ENCODE results near the gene HYDIN. TPM values are rescaled to one million over a fixed set of nuclear protein-coding genes. Genes with fewer than 3 reads are reported as not detected.
A peak's percentile ranks its signal among the peaks of the same experiment; 100 is the strongest.

HYDIN gene
- polyA plus RNA-seq, 2 of the 4 experiments (the other 2 are of a cell fraction): 0.23 to 0.41 TPM

- Histone ChIP-seq H3K4me2 (no peak overlapping the region), H3K9me3 (no peaks in the 10 kb centered on the region), H3K27ac (0 out of 6 replicates have a peak overlapping the region, but pooled peaks of 1 of the 2 experiments have one; percentile 17), H3K4me1 (peaks cover 28% of the 10 kb centered on the region), H3K4me3 (no peak overlapping the region)
- ChIA-PET CTCF (interaction anchor here (1.5 to 7.8 kb wide), 3 partner anchors 12 to 79 kb away, joined by 5 to 112 read pairs (median 12); no protein-coding TSS in a partner anchor), POLR2A (no interaction called here)
- WGBS (ENCODE audit: missing lambda C conversion rate): 90% methylated on average over 10 of the region's 10 CpGs
- DNase-seq (ENCODE audit: low read depth in 1 of 2, low spot score in 1 of 2): no peak
- FAIRE-seq: no peak
- ATAC-seq: no peak
- TF ChIP-seq NPAS2 (CRISPR knock-in tag; IDR thresholded peaks at IDR 0.05; ENCODE audit: borderline replicate concordance) (no peak), HOXB13 (CRISPR knock-in tag; IDR thresholded peaks at IDR 0.05; ENCODE audit: low read depth) (no peak), JUNB (IDR thresholded peaks at IDR 0.05) (no peak), CHD2 (IDR thresholded peaks at IDR 0.05; ENCODE audit: low read length, partially characterized antibody) (no peak), MYC (IDR thresholded peaks at IDR 0.05; ENCODE audit: borderline replicate concordance, low read length) (no peak), SMC3 (IDR thresholded peaks at IDR 0.05) (no peak), NR3C1 (IDR thresholded peaks at IDR 0.05) (no peak), FOSB (CRISPR knock-in tag; IDR thresholded peaks at IDR 0.05) (no peak), HOXB5 (CRISPR knock-in tag; IDR thresholded peaks at IDR 0.05) (no peak), FOSL2 (IDR thresholded peaks at IDR 0.05) (no peak), FOSL2 (CRISPR knock-in tag; IDR thresholded peaks at IDR 0.05) (no peak), HOXA7 (CRISPR knock-in tag; IDR thresholded peaks at IDR 0.05) (no peak), ESRRA (IDR thresholded peaks at IDR 0.05; ENCODE audit: borderline replicate concordance, low read length) (no peak), POLR2AphosphoS2 (conservative IDR thresholded peaks at IDR 0.05; ENCODE audit: low read length) (no peak), POLR2A (IDR thresholded peaks at IDR 0.05; ENCODE audit: low read length) (no peak), CBX8 (IDR thresholded peaks at IDR 0.05) (no peak), REST (IDR thresholded peaks at IDR 0.05) (no peak), E2F6 (IDR thresholded peaks at IDR 0.05; ENCODE audit: borderline replicate concordance, low read depth) (no peak), HES2 (IDR thresholded peaks at IDR 0.05) (no peak), BHLHE40 (IDR thresholded peaks at IDR 0.05; ENCODE audit: low read depth, low read length) (no peak), HEYL (CRISPR knock-in tag; IDR thresholded peaks at IDR 0.05) (no peak)
Measured at GRCh38 chr16:70758786-70759185, 471.7 kb downstream of the HYDIN start.

Small RNAs within 50 kb of the gene (small RNA-seq; reads per million reads assigned to genes)
- 0 to 2.1 (median 0) reads per million in 6 experiments for gene RNU6ATAC25P

Other genes with a start within 250 kb of the HYDIN start
- gene CMTR2, start 58.7 kb upstream of the HYDIN start, polyA plus RNA-seq (2011; rRNA removed): 33.2 and 34.9 TPM in 2 replicates
- 14.2 to 16.9 TPM (median 15.4 TPM) in 3 replicates for gene CMTR2, start 58.7 kb upstream of the HYDIN start, polyA plus RNA-seq (2017; fragmentation: RNase III; extraction: RNeasy Plus Mini Kit Qiagen cat#74134 plus additional on column Dnase treatment)
- gene CALB2, start 128.0 kb upstream of the HYDIN start, polyA plus RNA-seq (2011; rRNA removed): 2.3 and 3.7 TPM in 2 replicates
- 4.6 to 10.1 TPM (median 6.4 TPM) in 3 replicates for gene CALB2, start 128.0 kb upstream of the HYDIN start, polyA plus RNA-seq (2017; fragmentation: RNase III; extraction: RNeasy Plus Mini Kit Qiagen cat#74134 plus additional on column Dnase treatment)
- gene TLE7, start 211.3 kb upstream of the HYDIN start, polyA plus RNA-seq (2011; rRNA removed): not detected in 2 replicates
- not detected in 3 replicates for gene TLE7, start 211.3 kb upstream of the HYDIN start, polyA plus RNA-seq (2017; fragmentation: RNase III; extraction: RNeasy Plus Mini Kit Qiagen cat#74134 plus additional on column Dnase treatment)
- 6.1 and 8.7 TPM in 2 replicates for gene ZNF23, start 231.5 kb upstream of the HYDIN start, polyA plus RNA-seq (2011; rRNA removed)
- gene ZNF23, start 231.5 kb upstream of the HYDIN start, polyA plus RNA-seq (2017; fragmentation: RNase III; extraction: RNeasy Plus Mini Kit Qiagen cat#74134 plus additional on column Dnase treatment): 6.2 to 7.7 TPM (median 7.1 TPM) in 3 replicates

All from A549 (cell line).